B cell (primary cell): ENCODE data around the gene CTCFL. TPM values are rescaled to one million over a fixed set of nuclear protein-coding genes. Genes with fewer than 3 reads are reported as not detected.
A peak's percentile ranks its signal among the peaks of the same experiment; 100 is the strongest.

Experiments
- ATAC-seq: fragments of 200-7000 bp; cut with Tn5 transposase; one replicate; pipeline ENCODE4 v1.10.0; 2021; ENCODE audit warnings: low read depth, mild to moderate bottlenecking, moderate number of reproducible peaks, moderate library complexity
- CTCF ChIA-PET: fragments of 350-600 bp; sonication (Branson Sonifier 250); formaldehyde crosslinking; loops from one replicate; lab custom pipeline; 2021; ENCODE audit warnings: antibody characterized with exemption, inconsistent platforms; lab: Charles Lee
- POLR2A ChIA-PET: fragments of 350-600 bp; sonication (Branson Sonifier 250); formaldehyde crosslinking; loops from one replicate; lab custom pipeline; 2021; ENCODE audit warnings: antibody characterized with exemption; lab: Charles Lee
- DNase-seq: peaks from one replicate; pipeline ENCODE4 v3.0.0; 2013
- H2AFZ ChIP-seq: 2 replicates; pipeline ENCODE4 v1.6.1; 2012; ENCODE audit warnings: mild to moderate bottlenecking, low read depth, low read length; ENCODE audit not compliant: insufficient read depth, poor library complexity, severe bottlenecking
- H3K27ac ChIP-seq, 2 donors: 1 replicate in 1 of 2; 2 replicates in 1 of 2; pipeline ENCODE4 v1.5.1; 2012 to 2013; ENCODE audit warnings: low read length in 2 of 2, mild to moderate bottlenecking in 2 of 2, moderate library complexity in 1 of 2
- H3K27me3 ChIP-seq, 4 experiments: fragments of 200-600 bp in 1 of 4; sonication (generic) in 1 of 4; replicated peaks in 1 of 4; 1 replicate in 2 of 4; 2 replicates in 2 of 4; pipeline versions ENCODE4 v1.6.1 to v1.7.0; 2013 to 2016; ENCODE audit warnings: low read length in 3 of 4, mild to moderate bottlenecking in 2 of 4, mixed read lengths in 1 of 4, moderate library complexity in 1 of 4; ENCODE audit not compliant: insufficient read depth in 4 of 4, control insufficient read depth in 3 of 4; ENCODE audit errors: control extremely low read depth in 1 of 4
- H3K36me3 ChIP-seq, 2 experiments: replicated peaks in 1 of 2; 1 replicate in 1 of 2; 2 replicates in 1 of 2; pipeline versions ENCODE4 v1.6.1 to v1.7.1; 2013; ENCODE audit warnings: low read length in 1 of 2; ENCODE audit not compliant: insufficient read depth in 2 of 2, control insufficient read depth in 1 of 2; ENCODE audit errors: control extremely low read depth in 1 of 2, extremely low read depth in 1 of 2
- H3K4me1 ChIP-seq, 2 donors: fragments of 200-600 bp in 1 of 2; sonication (generic) in 1 of 2; 1 replicate in 1 of 2; 2 replicates in 1 of 2; pipeline versions ENCODE4 v1.5.1 to v1.6.1; 2013 to 2017; ENCODE audit warnings: low read length in 2 of 2; ENCODE audit not compliant: control insufficient read depth in 2 of 2, insufficient read depth in 2 of 2
- H3K4me2 ChIP-seq: replicated peaks from 2 replicates; pipeline ENCODE3; 2012; ENCODE audit warnings: mild to moderate bottlenecking, low read depth, low read length; ENCODE audit not compliant: poor library complexity, severe bottlenecking
- H3K4me3 ChIP-seq, 5 experiments: fragments of 200-600 bp in 1 of 5; sonication (generic) in 1 of 5; 1 replicate in 3 of 5; 2 replicates in 2 of 5; pipeline versions ENCODE4 v1.5.1 to v1.7.0; 2011 to 2016; ENCODE audit warnings: low read length in 4 of 5, mild to moderate bottlenecking in 4 of 5, low read depth in 2 of 5, control low read depth in 1 of 5, moderate library complexity in 1 of 5; ENCODE audit not compliant: insufficient read depth in 1 of 5; ENCODE audit errors: control extremely low read depth in 1 of 5, extremely low read depth in 1 of 5
- H3K79me2 ChIP-seq: fragments of 200-600 bp; sonication (generic); one replicate; pipeline ENCODE4 v1.6.0; 2016; ENCODE audit warnings: low read length; ENCODE audit not compliant: control insufficient read depth, insufficient read depth
- H3K9ac ChIP-seq: fragments of 200-600 bp; sonication (generic); 2 replicates; pipeline ENCODE4 v1.6.1; 2017; ENCODE audit warnings: mild to moderate bottlenecking, low read length, moderate library complexity
- H3K9me3 ChIP-seq, 3 donors: one replicate each; pipeline versions ENCODE4 v1.6.1 to v1.7.1; 2013; ENCODE audit warnings: low read length in 2 of 3; ENCODE audit not compliant: control insufficient read depth in 2 of 3, insufficient read depth in 1 of 3; ENCODE audit errors: control extremely low read depth in 1 of 3
- H4K20me1 ChIP-seq: 2 replicates; pipeline ENCODE4 v1.6.0; 2012; ENCODE audit warnings: mild to moderate bottlenecking, low read length; ENCODE audit not compliant: insufficient read depth, control insufficient read depth, poor library complexity, severe bottlenecking
- H3K27ac Mint-ChIP-seq: one replicate; pipeline ENCODE4 v1.8.0; 2021; ENCODE audit warnings: mixed read lengths
- H3K27me3 Mint-ChIP-seq: one replicate; pipeline ENCODE4 v1.8.0; 2021; ENCODE audit warnings: mixed read lengths
- H3K4me1 Mint-ChIP-seq: one replicate; pipeline ENCODE4 v1.8.0; 2021; ENCODE audit warnings: mixed read lengths
- H3K4me3 Mint-ChIP-seq: one replicate; pipeline ENCODE4 v1.8.0; 2021; ENCODE audit warnings: mixed read lengths
- H3K9me3 Mint-ChIP-seq: one replicate; pipeline ENCODE4 v1.8.0; 2022; ENCODE audit warnings: mixed read lengths; ENCODE audit not compliant: insufficient read depth
- CTCF ChIP-seq: fragments of 200-600 bp; IDR thresholded peaks from one replicate; pipeline ENCODE4 v1.8.0; 2022; ENCODE audit warnings: antibody characterized with exemption, mild to moderate bottlenecking
- EZH2 ChIP-seq: IDR thresholded peaks from 2 replicates; pipeline ENCODE4 v1.6.1; 2012; ENCODE audit warnings: borderline replicate concordance, low read depth, mild to moderate bottlenecking, moderate library complexity, low read length; ENCODE audit not compliant: insufficient read depth, poor library complexity, severe bottlenecking
- WGBS: methylation state at CpG from one replicate; pipeline ENCODE4 v1.1.5; 2013; ENCODE audit warnings: missing lambda C conversion rate; ENCODE audit not compliant: insufficient coverage; 5-methylcytosine and 5-hydroxymethylcytosine counted together
- intact Hi-C: fragments of 100-400 bp; cut with micrococcal nuclease; formaldehyde crosslinking; loops from one replicate; pipeline ENCODE4 v1.10.0; 2022
- polyA plus RNA-seq: library from polyadenylated mRNA; depleted of rRNA; stranded (reverse); fragments of >200 nt; gene quantifications from 2 replicates; pipeline ENCODE4 v1.2.3, GENCODE V29; 2012
- total RNA-seq, 2 donors: library from RNA; stranded (reverse); fragments of 120-200 nt in 1 of 2; gene quantifications; 1 replicate in 1 of 2; 2 replicates in 1 of 2; pipeline versions ENCODE4 v1.2.3 to v1.2.4, GENCODE V29; 2013 to 2022

The CTCFL gene
- total and polyA plus RNA-seq, 2 donors (not counting 1 experiment from before 2014, with no cell fraction given), result not detected

GRCh38 chr20:57478176-57478575, 46.8 kb downstream of the CTCFL start:
- Mint-ChIP-seq H3K27me3 (no peaks in the 10 kb centered on the region), H3K4me3 (no peak overlapping the region), H3K4me1 (peaks cover 87% of the 10 kb centered on the region), H3K9me3 (no peaks in the 10 kb centered on the region), H3K27ac (peak overlapping the region; percentile 7)
- Histone ChIP-seq H3K4me2 (no peak overlapping the region), H3K9ac (no peak overlapping the region), H2AFZ (no peak overlapping the region), H3K36me3 (no peaks in the 10 kb centered on the region), H4K20me1 (no peaks in the 10 kb centered on the region), H3K79me2 (no peaks in the 10 kb centered on the region), H3K27ac (no peak overlapping the region), H3K27me3 (no peaks in the 10 kb centered on the region), H3K4me3 (no peak overlapping the region), H3K4me1 (peaks cover 87 to 95% of the 10 kb centered on the region in 2 donors), H3K9me3 (peaks cover 0 to 11% (median 0%) of the 10 kb centered on the region in 3 donors)
- no peak for DNase-seq
- TF ChIP-seq CTCF, result no peak
- TF ChIP-seq EZH2, result no peak
- ATAC-seq, result no peak
- CTCF ChIA-PET, result interaction anchor here (0.6 to 1.5 kb wide), 4 partner anchors 16 to 221 kb away, joined by 3 to 5 read pairs (median 3); no protein-coding TSS in a partner anchor
- 82% methylated on average over 5 of the region's 9 CpGs for WGBS
- intact Hi-C loops, result loop anchor here (10.0 kb wide), 1 partner anchor 827 kb away; the partner anchor contains the start of gene RAB22A
- POLR2A ChIA-PET, result interaction anchor here (1.0 to 3.2 kb wide), 3 partner anchors 11 to 86 kb away, joined by 3 to 14 read pairs (median 3); no protein-coding TSS in a partner anchor

- no peaks in the 10 kb centered on the region for H3K36me3 ChIP-seq
- H3K27me3 ChIP-seq, result no peaks in the 10 kb centered on the region
- no peak overlapping the region for H3K9ac ChIP-seq
- ATAC-seq (no peak), DNase-seq (no peak)
- no peak overlapping the region for H3K27ac ChIP-seq
- Mint-ChIP-seq H3K9me3 (no peaks in the 10 kb centered on the region), H3K4me3 (peak overlapping the region; percentile 83), H3K4me1 (peaks cover 87% of the 10 kb centered on the region), H3K27me3 (no peaks in the 10 kb centered on the region), H3K27ac (peak overlapping the region; percentile 41)
- peak overlapping the region; percentile 75 for H3K4me2 ChIP-seq
- H3K79me2 ChIP-seq, result no peaks in the 10 kb centered on the region
- H3K4me3 ChIP-seq, result peak overlapping the region in 1 of 5 experiments; percentile 49
- WGBS, result 43% methylated on average over 14 of the region's 17 CpGs
- ChIA-PET POLR2A (interaction anchor here (0.9 to 3.2 kb wide), 4 partner anchors 27 to 93 kb away, joined by 3 to 14 read pairs (median 6); no protein-coding TSS in a partner anchor), CTCF (interaction anchor here (0.7 to 1.9 kb wide), 9 partner anchors 19 to 1391 kb away, joined by 3 to 12 read pairs (median 4); no protein-coding TSS in a partner anchor)
- intact Hi-C loops, result loop anchor here (1.0 to 10.0 kb wide), 2 partner anchors 76 to 828 kb away; partner anchors contain the start of gene RAB22A
- H2AFZ ChIP-seq, result no peak overlapping the region
- TF ChIP-seq EZH2 (no peak), CTCF (no peak)
- peaks cover 0 to 14% (median 0%) of the 10 kb centered on the region in 3 donors for H3K9me3 ChIP-seq
- H3K4me1 ChIP-seq, result peaks cover 88 to 91% of the 10 kb centered on the region in 2 donors
- H4K20me1 ChIP-seq, result no peaks in the 10 kb centered on the region
Observed at GRCh38 chr20:57476641-57477461, 48.1 kb downstream of the CTCFL start.
